Measurements from ENCODE around the gene OR2L3.

- TF ChIP-seq POLR2A (IDR thresholded peaks at IDR 0.05) (no peak), CTCF (IDR thresholded peaks at IDR 0.05) (no peak)
These were observed 16.9 kb upstream of the OR2L3 start, which contains the start of gene OR2L2 for GRCh38 chr1:248029770-248030169.
